ENCODE data around the gene CLPX. TPM values are rescaled to one million over a fixed set of nuclear protein-coding genes. Genes with fewer than 3 reads are reported as not detected.
"Not testable (repeated sequence)": the region's sequence is repeated elsewhere in the genome, so short reads cannot be mapped to it uniquely, and the experiment has no call there.

CLPX gene
- total RNA-seq = 18.0 TPM

GRCh38 chr15:65184868-65185717, at the start of gene CLPX:
CLPX (minus strand) TSS chr15:65185342; CDS start chr15:65185153, 189 bp downstream.
- DNase-seq (ENCODE audit: low read depth in 2 of 3, low spot score in 2 of 3) = peak; percentile 90 to 96 (median 94)

- DNase-seq (ENCODE audit: low read depth in 2 of 3, low spot score in 2 of 3) = no peak
Measured at GRCh38 chr15:65233696-65234095, 48.6 kb upstream of the CLPX start.

- DNase-seq (ENCODE audit: low read depth in 2 of 3, low spot score in 2 of 3) = no peak
Measured at GRCh38 chr15:65232520-65232919, 47.4 kb upstream of the CLPX start.

- DNase-seq (ENCODE audit: low read depth in 2 of 3, low spot score in 2 of 3) = no peak
Measured at GRCh38 chr15:65231306-65231705, 46.2 kb upstream of the CLPX start.

GRCh38 chr15:65226901-65227300, 41.8 kb upstream of the CLPX start:
- DNase-seq (ENCODE audit: low read depth in 2 of 3, low spot score in 2 of 3) = not testable (repeated sequence)

- DNase-seq (ENCODE audit: low read depth in 2 of 3, low spot score in 2 of 3) = no peak
Measured at GRCh38 chr15:65226221-65226620, 41.1 kb upstream of the CLPX start.

- peak in 2 of 3 donors; percentile 5 to 35 for DNase-seq (ENCODE audit: low read depth in 2 of 3, low spot score in 2 of 3)
Measured at GRCh38 chr15:65223996-65224395, 38.9 kb upstream of the CLPX start.

GRCh38 chr15:65222891-65223290, 37.7 kb upstream of the CLPX start:
- DNase-seq (ENCODE audit: low read depth in 2 of 3, low spot score in 2 of 3) = no peak

- DNase-seq (ENCODE audit: low read depth in 2 of 3, low spot score in 2 of 3) = no peak
Measured at GRCh38 chr15:65221697-65222096, 36.6 kb upstream of the CLPX start.

- DNase-seq (ENCODE audit: low read depth in 2 of 3, low spot score in 2 of 3) = no peak
Measured at GRCh38 chr15:65219137-65219536, 34.0 kb upstream of the CLPX start.

GRCh38 chr15:65217526-65218482, 32.7 kb upstream of the CLPX start:
- peak in 1 of 3 donors; percentile 56 for DNase-seq (ENCODE audit: low read depth in 2 of 3, low spot score in 2 of 3)

GRCh38 chr15:65215496-65215895, 30.4 kb upstream of the CLPX start:
- DNase-seq (ENCODE audit: low read depth in 2 of 3, low spot score in 2 of 3) = no peak

- no peak for DNase-seq (ENCODE audit: low read depth in 2 of 3, low spot score in 2 of 3)
Measured at GRCh38 chr15:65214010-65214409, 28.9 kb upstream of the CLPX start.

GRCh38 chr15:65213241-65213640, 28.1 kb upstream of the CLPX start:
- no peak for DNase-seq (ENCODE audit: low read depth in 2 of 3, low spot score in 2 of 3)

- peak in 2 of 3 donors; percentile 49 to 66 for DNase-seq (ENCODE audit: low read depth in 2 of 3, low spot score in 2 of 3)
Measured at GRCh38 chr15:65212097-65212496, 27.0 kb upstream of the CLPX start.

- peak in 1 of 3 donors; percentile 36 for DNase-seq (ENCODE audit: low read depth in 2 of 3, low spot score in 2 of 3)
Measured at GRCh38 chr15:65211482-65211982, 26.4 kb upstream of the CLPX start.

GRCh38 chr15:65210770-65211481, 25.8 kb upstream of the CLPX start, which contains the start of gene CILP:
CILP (minus strand) TSS chr15:65211473; CDS start chr15:65209755, 1,718 bp downstream.
- no peak for DNase-seq (ENCODE audit: low read depth in 2 of 3, low spot score in 2 of 3)

GRCh38 chr15:65209701-65210643, 24.8 kb upstream of the CLPX start:
- DNase-seq (ENCODE audit: low read depth in 2 of 3, low spot score in 2 of 3) = no peak

- DNase-seq (ENCODE audit: low read depth in 2 of 3, low spot score in 2 of 3) = no peak
Measured at GRCh38 chr15:65208647-65209046, 23.5 kb upstream of the CLPX start.

Data from hematopoietic multipotent progenitor cell (in vitro differentiated cells).